GM12874 (cell line): ENCODE results near the gene TRPM3.

ENCODE experiments used
- CTCF ChIP-seq: IDR thresholded peaks from 2 replicates; pipeline ENCODE4 v1.5.1; 2011; ENCODE audit warnings: low read depth, mild to moderate bottlenecking, control low read depth, low read length, moderate library complexity; ENCODE audit not compliant: insufficient read depth

Gene TRPM3

GRCh38 chr9:70506159-70506558 is 615.3 kb downstream of the TRPM3 start:
- no peak for TF ChIP-seq CTCF

- TF ChIP-seq CTCF = no peak
Measured at GRCh38 chr9:70504834-70505233, 616.6 kb downstream of the TRPM3 start.

GRCh38 chr9:70502690-70503089 is 618.7 kb downstream of the TRPM3 start:
- TF ChIP-seq CTCF = no peak

GRCh38 chr9:70500793-70501192 is 620.6 kb downstream of the TRPM3 start:
- TF ChIP-seq CTCF = no peak

- TF ChIP-seq CTCF = no peak
Measured at GRCh38 chr9:70499621-70500020, 621.8 kb downstream of the TRPM3 start.

GRCh38 chr9:70498866-70499265 is 622.6 kb downstream of the TRPM3 start:
- no peak for TF ChIP-seq CTCF

GRCh38 chr9:70496244-70496643 is 625.2 kb downstream of the TRPM3 start:
- no peak for TF ChIP-seq CTCF

- TF ChIP-seq CTCF = no peak
Measured at GRCh38 chr9:70495514-70495913, 625.9 kb downstream of the TRPM3 start.
